OCI-LY3 (cell line): ENCODE measurements around the gene FRMD4A.

Experiments used
- H2AFZ ChIP-seq: fragments of 200-600, 300-600 bp; shearing (Covaris generic); 2 replicates; pipeline ENCODE4 v1.6.0; 2014; ENCODE audit warnings: antibody characterized with exemption, low read depth, low read length
- H3K27ac ChIP-seq: fragments of 200-600, 300-600 bp; sonication (generic); 2 replicates; pipeline ENCODE4 v1.5.1; 2014; ENCODE audit warnings: mild to moderate bottlenecking, low read length, moderate library complexity, mixed read lengths
- H3K27me3 ChIP-seq: fragments of 200-600, 300-600 bp; sonication (generic); 2 replicates; pipeline ENCODE4 v1.6.1; 2014; ENCODE audit warnings: low read depth, low read length, mixed read lengths
- H3K36me3 ChIP-seq: fragments of 200-600, 300-600 bp; sonication (generic); replicated peaks from 2 replicates; pipeline ENCODE3; 2014; ENCODE audit warnings: low read depth, low read length, mixed read lengths
- H3K4me1 ChIP-seq: fragments of 300-600, 200-600 bp; sonication (generic); 2 replicates; pipeline ENCODE4 v1.6.1; 2014; ENCODE audit warnings: low read length, mixed read lengths
- H3K4me2 ChIP-seq: fragments of 200-600, 300-600 bp; sonication (generic); 2 replicates; pipeline ENCODE4 v1.6.1; 2014; ENCODE audit warnings: low read length, mixed read lengths
- H3K4me3 ChIP-seq: fragments of 300-600, 200-600 bp; sonication (generic); 2 replicates; pipeline ENCODE4 v1.5.1; 2014; ENCODE audit warnings: antibody characterized with exemption, mild to moderate bottlenecking, low read length, moderate library complexity
- H3K79me2 ChIP-seq: fragments of 300-600, 200-600 bp; shearing (Covaris generic); 2 replicates; pipeline ENCODE4 v1.6.1; 2014; ENCODE audit warnings: mild to moderate bottlenecking, low read length, mixed read lengths
- H3K9ac ChIP-seq: fragments of 300-600, 200-600 bp; shearing (Covaris generic); 2 replicates; pipeline ENCODE4 v1.6.0; 2014; ENCODE audit warnings: mild to moderate bottlenecking, low read length, moderate library complexity
- H3K9me3 ChIP-seq: fragments of 200-600, 300-600 bp; shearing (Covaris generic); 2 replicates; pipeline ENCODE4 v1.6.1; 2014; ENCODE audit warnings: low read length, mixed read lengths; ENCODE audit not compliant: insufficient read depth
- H4K20me1 ChIP-seq: fragments of 200-600, 300-600 bp; sonication (generic); 2 replicates; pipeline ENCODE4 v1.6.1; 2016; ENCODE audit warnings: low read length, mixed read lengths; ENCODE audit not compliant: insufficient read depth
- EZH2phosphoT487 ChIP-seq: fragments of 200-600 bp; shearing (Covaris generic); IDR thresholded peaks from 2 replicates; pipeline ENCODE4 v1.6.1; 2018; ENCODE audit warnings: antibody characterized with exemption, mixed run types, low read depth
- TF ChIP-seq, protein P1 (sequence below): fragments of 200-600, 300-600 bp; sonication (generic); IDR thresholded peaks from 2 replicates; pipeline ENCODE4 v1.5.1; 2014; ENCODE audit warnings: antibody characterized with exemption, low read length, low read depth

FRMD4A gene

DNA sequence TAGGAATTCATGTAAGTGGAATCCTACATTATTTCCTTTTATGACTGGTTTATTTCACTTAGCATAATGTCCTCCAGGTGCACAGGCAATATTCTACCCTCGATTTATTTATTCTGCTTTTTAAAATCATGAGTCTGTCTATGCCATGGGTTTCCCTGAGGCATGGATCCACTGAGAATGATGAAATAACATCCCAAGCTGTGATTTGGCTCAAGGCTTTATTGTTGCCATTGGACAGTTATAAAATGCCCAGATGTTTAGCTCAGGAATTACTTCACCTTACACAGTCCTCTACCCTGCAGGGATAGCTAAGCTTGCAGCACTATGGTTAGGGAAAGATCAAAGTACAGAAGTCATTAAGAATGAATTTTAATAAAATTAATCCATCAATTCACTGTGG, 219.5 kb downstream of the FRMD4A start:
- Histone ChIP-seq H3K4me2 (no peak overlapping the region), H3K4me1 (no peaks in the 10 kb centered on the region), H3K9me3 (no peaks in the 10 kb centered on the region), H3K79me2 (no peaks in the 10 kb centered on the region), H3K4me3 (no peak overlapping the region), H3K9ac (no peak overlapping the region), H3K36me3 (no peaks in the 10 kb centered on the region), H2AFZ (no peak overlapping the region), H3K27me3 (peaks cover 6% of the 10 kb centered on the region; the same call in 1 of the 2 replicates), H3K27ac (no peak overlapping the region), H4K20me1 (no peaks in the 10 kb centered on the region)
- TF ChIP-seq EZH2phosphoT487, result no peak
- TF ChIP-seq, protein P1, sequence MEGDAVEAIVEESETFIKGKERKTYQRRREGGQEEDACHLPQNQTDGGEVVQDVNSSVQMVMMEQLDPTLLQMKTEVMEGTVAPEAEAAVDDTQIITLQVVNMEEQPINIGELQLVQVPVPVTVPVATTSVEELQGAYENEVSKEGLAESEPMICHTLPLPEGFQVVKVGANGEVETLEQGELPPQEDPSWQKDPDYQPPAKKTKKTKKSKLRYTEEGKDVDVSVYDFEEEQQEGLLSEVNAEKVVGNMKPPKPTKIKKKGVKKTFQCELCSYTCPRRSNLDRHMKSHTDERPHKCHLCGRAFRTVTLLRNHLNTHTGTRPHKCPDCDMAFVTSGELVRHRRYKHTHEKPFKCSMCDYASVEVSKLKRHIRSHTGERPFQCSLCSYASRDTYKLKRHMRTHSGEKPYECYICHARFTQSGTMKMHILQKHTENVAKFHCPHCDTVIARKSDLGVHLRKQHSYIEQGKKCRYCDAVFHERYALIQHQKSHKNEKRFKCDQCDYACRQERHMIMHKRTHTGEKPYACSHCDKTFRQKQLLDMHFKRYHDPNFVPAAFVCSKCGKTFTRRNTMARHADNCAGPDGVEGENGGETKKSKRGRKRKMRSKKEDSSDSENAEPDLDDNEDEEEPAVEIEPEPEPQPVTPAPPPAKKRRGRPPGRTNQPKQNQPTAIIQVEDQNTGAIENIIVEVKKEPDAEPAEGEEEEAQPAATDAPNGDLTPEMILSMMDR, result no peak

DNA sequence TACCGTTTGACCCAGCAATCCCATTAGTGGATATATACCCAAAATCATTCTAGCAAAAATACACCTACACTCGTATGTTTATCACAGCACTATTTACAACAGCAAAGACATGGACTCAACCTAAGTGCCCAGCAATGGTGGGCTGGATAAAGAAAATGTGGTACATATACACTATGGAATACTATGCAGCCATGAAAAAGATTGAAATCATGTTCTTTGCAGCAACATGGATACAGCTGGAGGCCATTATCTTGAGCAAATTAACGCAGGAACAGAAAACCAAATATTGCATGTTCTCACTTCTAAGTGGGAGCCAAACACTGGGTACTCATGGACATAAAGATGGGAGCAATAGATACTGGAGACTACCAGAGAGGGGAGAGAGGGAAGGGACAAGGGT, 223.9 kb downstream of the FRMD4A start:
- Histone ChIP-seq H3K4me1 (no peaks in the 10 kb centered on the region), H3K36me3 (no peaks in the 10 kb centered on the region), H3K4me2 (no peak overlapping the region), H3K9ac (no peak overlapping the region), H3K27me3 (peaks cover 6% of the 10 kb centered on the region; the same call in 1 of the 2 replicates), H2AFZ (no peak overlapping the region), H3K9me3 (no peaks in the 10 kb centered on the region), H3K27ac (no peak overlapping the region), H3K4me3 (no peak overlapping the region), H4K20me1 (no peaks in the 10 kb centered on the region), H3K79me2 (no peaks in the 10 kb centered on the region)
- TF ChIP-seq, protein P1, result no peak
- no peak for TF ChIP-seq EZH2phosphoT487

DNA sequence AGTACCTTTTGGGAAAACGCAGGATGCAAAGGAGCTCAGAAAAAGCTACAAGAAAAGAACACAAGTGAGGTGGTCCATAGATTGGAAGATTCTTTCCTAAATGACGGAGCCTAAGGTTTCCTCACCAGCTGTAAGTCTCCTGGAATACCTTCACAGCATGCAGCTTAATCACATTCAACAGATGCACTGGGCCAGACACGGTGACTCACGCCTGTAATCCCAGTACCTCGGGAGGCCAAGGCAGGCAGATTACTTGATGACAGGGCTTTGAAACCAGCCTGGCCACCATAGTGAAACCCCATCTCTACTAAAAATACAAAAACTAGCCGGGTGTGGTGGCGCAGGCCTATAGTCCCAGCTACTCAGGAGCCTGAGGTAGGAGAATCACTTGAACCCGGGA, 228.7 kb downstream of the FRMD4A start:
- TF ChIP-seq EZH2phosphoT487, result no peak
- TF ChIP-seq, protein P1, result no peak
- H3K4me3 ChIP-seq, result no peak overlapping the region

DNA sequence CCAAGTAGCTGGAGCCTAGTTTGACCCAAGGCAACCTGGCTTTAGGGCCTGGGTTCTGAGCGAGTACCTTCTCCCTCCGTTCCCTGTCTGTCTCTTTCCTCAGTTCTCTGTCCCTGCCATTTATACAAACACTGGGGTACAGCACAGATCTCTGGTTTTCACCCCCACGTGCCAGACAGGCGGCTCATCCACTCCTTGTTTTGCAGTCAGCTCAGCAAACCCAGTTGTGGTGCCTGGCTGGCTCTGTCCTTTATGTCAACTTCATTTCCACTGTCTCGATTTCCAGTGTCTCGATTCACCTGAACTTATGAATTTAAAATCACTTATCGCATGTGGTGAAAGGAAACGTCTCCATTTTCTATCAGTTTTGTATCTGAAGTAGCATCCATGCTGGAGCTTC, 230.8 kb downstream of the FRMD4A start:
- H3K4me3 ChIP-seq, result no peak overlapping the region
- no peaks in the 10 kb centered on the region for H3K9me3 ChIP-seq
- H3K36me3 ChIP-seq, result no peaks in the 10 kb centered on the region
- H3K27ac ChIP-seq, result no peak overlapping the region
- H2AFZ ChIP-seq, result no peak overlapping the region
- H3K79me2 ChIP-seq, result no peaks in the 10 kb centered on the region
- no peaks in the 10 kb centered on the region for H4K20me1 ChIP-seq
- H3K9ac ChIP-seq, result no peak overlapping the region
- no peaks in the 10 kb centered on the region for H3K27me3 ChIP-seq
- TF ChIP-seq, protein P1, result no peak
- no peak for TF ChIP-seq EZH2phosphoT487
- no peaks in the 10 kb centered on the region for H3K4me1 ChIP-seq
- no peak overlapping the region for H3K4me2 ChIP-seq

More for the DNA sequence above, 228.7 kb downstream of the FRMD4A start:
- Histone ChIP-seq H3K9ac (no peak overlapping the region), H3K4me2 (no peak overlapping the region), H3K9me3 (no peaks in the 10 kb centered on the region), H4K20me1 (no peaks in the 10 kb centered on the region), H3K79me2 (no peaks in the 10 kb centered on the region), H3K4me1 (no peaks in the 10 kb centered on the region), H3K27me3 (no peaks in the 10 kb centered on the region), H3K27ac (no peak overlapping the region), H3K36me3 (no peaks in the 10 kb centered on the region), H2AFZ (no peak overlapping the region)
